OCI-LY3 (cell line): Measurements from ENCODE around the gene HNRNPA1.

ENCODE experiments used
- H2AFZ ChIP-seq: fragments of 200-600, 300-600 bp; shearing (Covaris generic); 2 replicates; pipeline ENCODE4 v1.6.0; 2014; ENCODE audit warnings: antibody characterized with exemption, low read depth, low read length
- H3K27ac ChIP-seq: fragments of 200-600, 300-600 bp; sonication (generic); 2 replicates; pipeline ENCODE4 v1.5.1; 2014; ENCODE audit warnings: mild to moderate bottlenecking, low read length, moderate library complexity, mixed read lengths
- H3K27me3 ChIP-seq: fragments of 200-600, 300-600 bp; sonication (generic); 2 replicates; pipeline ENCODE4 v1.6.1; 2014; ENCODE audit warnings: low read depth, low read length, mixed read lengths
- H3K36me3 ChIP-seq: fragments of 200-600, 300-600 bp; sonication (generic); replicated peaks from 2 replicates; pipeline ENCODE3; 2014; ENCODE audit warnings: low read depth, low read length, mixed read lengths
- H3K4me1 ChIP-seq: fragments of 300-600, 200-600 bp; sonication (generic); 2 replicates; pipeline ENCODE4 v1.6.1; 2014; ENCODE audit warnings: low read length, mixed read lengths
- H3K4me2 ChIP-seq: fragments of 200-600, 300-600 bp; sonication (generic); 2 replicates; pipeline ENCODE4 v1.6.1; 2014; ENCODE audit warnings: low read length, mixed read lengths
- H3K4me3 ChIP-seq: fragments of 300-600, 200-600 bp; sonication (generic); 2 replicates; pipeline ENCODE4 v1.5.1; 2014; ENCODE audit warnings: antibody characterized with exemption, mild to moderate bottlenecking, low read length, moderate library complexity
- H3K79me2 ChIP-seq: fragments of 300-600, 200-600 bp; shearing (Covaris generic); 2 replicates; pipeline ENCODE4 v1.6.1; 2014; ENCODE audit warnings: mild to moderate bottlenecking, low read length, mixed read lengths
- H3K9ac ChIP-seq: fragments of 300-600, 200-600 bp; shearing (Covaris generic); 2 replicates; pipeline ENCODE4 v1.6.0; 2014; ENCODE audit warnings: mild to moderate bottlenecking, low read length, moderate library complexity
- H3K9me3 ChIP-seq: fragments of 200-600, 300-600 bp; shearing (Covaris generic); 2 replicates; pipeline ENCODE4 v1.6.1; 2014; ENCODE audit warnings: low read length, mixed read lengths; ENCODE audit not compliant: insufficient read depth
- H4K20me1 ChIP-seq: fragments of 200-600, 300-600 bp; sonication (generic); 2 replicates; pipeline ENCODE4 v1.6.1; 2016; ENCODE audit warnings: low read length, mixed read lengths; ENCODE audit not compliant: insufficient read depth
- CTCF ChIP-seq: fragments of 200-600, 300-600 bp; sonication (generic); IDR thresholded peaks from 2 replicates; pipeline ENCODE4 v1.5.1; 2014; ENCODE audit warnings: antibody characterized with exemption, low read length, low read depth
- EZH2phosphoT487 ChIP-seq: fragments of 200-600 bp; shearing (Covaris generic); IDR thresholded peaks from 2 replicates; pipeline ENCODE4 v1.6.1; 2018; ENCODE audit warnings: antibody characterized with exemption, mixed run types, low read depth

The HNRNPA1 gene

GRCh38 chr12:54249489-54249888 is 31.0 kb upstream of the HNRNPA1 start:
- Histone ChIP-seq H3K4me2 (no peak overlapping the region), H4K20me1 (no peaks in the 10 kb centered on the region), H3K9me3 (no peaks in the 10 kb centered on the region), H2AFZ (no peak overlapping the region), H3K9ac (no peak overlapping the region), H3K79me2 (peaks cover 15% of the 10 kb centered on the region), H3K4me1 (0 out of 2 replicates have a peak, but pooled peaks cover 2% of the 10 kb centered on the region), H3K27ac (no peak overlapping the region), H3K36me3 (peaks cover 40% of the 10 kb centered on the region), H3K4me3 (no peak overlapping the region), H3K27me3 (no peaks in the 10 kb centered on the region)
- TF ChIP-seq CTCF: no peak
- TF ChIP-seq EZH2phosphoT487: no peak

DNA sequence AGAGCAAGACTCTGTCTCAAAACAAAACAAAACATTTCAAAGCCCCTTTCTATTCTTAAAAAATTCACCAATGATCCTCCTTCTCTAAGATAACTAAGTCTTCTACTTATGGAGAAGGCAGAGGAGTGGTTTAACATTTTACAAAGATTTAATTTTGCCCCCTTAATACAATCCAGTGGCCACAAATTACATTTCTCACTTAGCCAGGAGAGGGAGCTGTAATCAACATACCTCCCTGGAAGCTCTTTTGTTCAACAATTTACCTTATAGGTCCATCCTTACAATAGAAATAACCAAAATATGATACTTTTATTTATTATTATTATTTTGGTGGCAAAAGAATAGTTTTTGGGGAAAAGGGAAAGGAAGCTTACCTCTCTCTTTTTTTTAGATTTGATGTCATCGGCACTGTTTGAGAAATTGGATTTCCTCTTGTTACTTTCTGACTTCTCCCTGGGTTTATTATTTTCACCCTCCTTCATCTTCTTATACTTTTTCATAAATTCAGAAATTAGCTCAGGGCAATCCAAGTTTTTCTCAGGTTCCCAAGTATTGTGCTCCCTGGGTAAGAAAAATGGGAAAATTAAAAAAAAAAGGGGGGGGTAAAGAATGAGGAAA is 28.8 kb upstream of the HNRNPA1 start:
- TF ChIP-seq EZH2phosphoT487: no peak
- peak; percentile 64 for TF ChIP-seq CTCF
- H3K4me2 ChIP-seq: no peak overlapping the region

GRCh38 chr12:54253240-54253639 is 27.3 kb upstream of the HNRNPA1 start:
- H3K36me3 ChIP-seq: peaks cover 44% of the 10 kb centered on the region
- H3K79me2 ChIP-seq: peaks cover 38% of the 10 kb centered on the region
- no peak overlapping the region for H3K4me3 ChIP-seq
- H3K4me1 ChIP-seq: peaks cover 13% of the 10 kb centered on the region
- H2AFZ ChIP-seq: no peak overlapping the region
- TF ChIP-seq EZH2phosphoT487 (no peak), CTCF (no peak)
- H3K9ac ChIP-seq: no peak overlapping the region
- H3K27ac ChIP-seq: no peak overlapping the region
- no peaks in the 10 kb centered on the region for H3K9me3 ChIP-seq
- no peaks in the 10 kb centered on the region for H4K20me1 ChIP-seq
- no peaks in the 10 kb centered on the region for H3K27me3 ChIP-seq
- H3K4me2 ChIP-seq: no peak overlapping the region

More for the DNA sequence above, 28.8 kb upstream of the HNRNPA1 start:
- Histone ChIP-seq H3K27ac (no peak overlapping the region), H3K36me3 (peaks cover 44% of the 10 kb centered on the region), H3K4me3 (no peak overlapping the region), H3K79me2 (peaks cover 27% of the 10 kb centered on the region), H3K9me3 (no peaks in the 10 kb centered on the region), H3K4me1 (0 out of 2 replicates have a peak, but pooled peaks cover 2% of the 10 kb centered on the region), H3K27me3 (no peaks in the 10 kb centered on the region), H3K9ac (no peak overlapping the region), H2AFZ (no peak overlapping the region), H4K20me1 (no peaks in the 10 kb centered on the region)

DNA sequence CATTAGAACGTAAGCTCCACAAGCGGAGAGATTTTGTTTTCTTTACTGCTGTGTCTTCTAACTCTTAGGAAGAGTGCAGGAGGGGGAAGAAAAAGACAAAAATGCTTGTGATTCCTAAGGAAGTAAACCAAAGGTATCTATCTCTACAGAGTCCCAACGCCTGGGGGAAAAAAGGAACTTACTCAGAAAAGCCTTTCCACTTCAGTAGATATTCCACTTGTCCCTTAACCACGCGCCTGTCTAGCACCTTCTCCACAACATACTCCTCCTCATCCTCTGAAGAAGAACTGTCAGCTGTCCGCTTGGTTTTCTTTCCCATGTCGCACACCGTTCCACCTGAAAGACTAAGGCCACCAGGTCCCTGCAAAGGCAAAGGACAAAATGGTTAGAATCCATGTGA is 23.2 kb upstream of the HNRNPA1 start:
- Histone ChIP-seq H3K4me1 (peaks cover 43% of the 10 kb centered on the region), H3K27ac (peak overlapping the region; percentile 71), H3K4me2 (no peak overlapping the region), H3K79me2 (peaks cover 67% of the 10 kb centered on the region), H4K20me1 (no peaks in the 10 kb centered on the region), H3K27me3 (no peaks in the 10 kb centered on the region), H3K36me3 (peaks cover 27% of the 10 kb centered on the region), H3K9me3 (no peaks in the 10 kb centered on the region), H2AFZ (no peak overlapping the region), H3K4me3 (no peak overlapping the region), H3K9ac (no peak overlapping the region)
- no peak for TF ChIP-seq CTCF
- no peak for TF ChIP-seq EZH2phosphoT487
